HG03457 (cell line): ENCODE measurements around the gene TMX4.
"Not testable (repeated sequence)": the region's sequence is repeated elsewhere in the genome, so short reads cannot be mapped to it uniquely, and the experiment has no call there.

Experiments used
- ATAC-seq: cut with Tn5 transposase; IDR thresholded peaks from one replicate; pipeline ENCODE4 v1.9.1; 2021; ENCODE audit warnings: moderate number of reproducible peaks; ENCODE audit not compliant: unreplicated experiment

TMX4 gene

DNA sequence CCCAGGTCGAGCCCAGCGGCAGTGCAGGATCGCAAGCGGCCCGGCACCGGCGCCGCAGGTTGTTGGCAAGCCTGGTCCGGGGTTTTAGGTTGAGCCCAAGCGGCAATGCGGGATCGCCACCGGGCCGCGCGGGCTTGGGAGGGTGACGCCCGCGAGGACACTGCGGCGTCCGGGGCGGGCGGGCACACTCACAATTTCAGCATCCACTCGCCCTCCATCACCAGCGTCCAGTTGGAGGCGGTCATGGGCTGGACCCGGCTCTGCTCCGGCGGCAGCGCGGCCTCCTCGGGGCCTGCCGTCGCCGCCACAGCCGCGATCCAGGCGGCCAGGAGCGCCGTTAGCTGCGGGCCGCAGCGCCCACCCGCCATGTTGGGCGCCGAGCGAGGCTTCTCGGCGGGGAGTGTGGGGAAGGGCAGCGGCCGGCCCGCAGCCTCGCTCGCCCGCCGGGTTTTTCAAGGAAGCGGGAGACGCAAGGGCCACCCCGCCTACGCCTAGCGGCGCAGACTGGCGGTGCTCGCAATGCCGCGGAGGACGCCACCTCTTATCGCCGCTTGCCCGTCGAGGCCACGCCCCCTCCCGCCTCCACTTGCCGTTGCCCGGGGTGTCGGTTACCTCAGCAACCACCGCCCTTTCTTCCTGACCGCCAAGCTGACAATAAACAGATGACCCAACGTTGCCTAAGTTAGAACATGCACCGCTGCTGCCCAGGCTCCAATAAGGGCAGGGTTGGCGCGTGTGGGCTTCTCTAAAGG lies at the start of gene TMX4:
Gene TMX4, minus strand, starts transcription at position 516 of the 752 bp plus-strand sequence. Its CDS starts 148 bp downstream, at position 368.
- peak; percentile 84 for ATAC-seq

DNA sequence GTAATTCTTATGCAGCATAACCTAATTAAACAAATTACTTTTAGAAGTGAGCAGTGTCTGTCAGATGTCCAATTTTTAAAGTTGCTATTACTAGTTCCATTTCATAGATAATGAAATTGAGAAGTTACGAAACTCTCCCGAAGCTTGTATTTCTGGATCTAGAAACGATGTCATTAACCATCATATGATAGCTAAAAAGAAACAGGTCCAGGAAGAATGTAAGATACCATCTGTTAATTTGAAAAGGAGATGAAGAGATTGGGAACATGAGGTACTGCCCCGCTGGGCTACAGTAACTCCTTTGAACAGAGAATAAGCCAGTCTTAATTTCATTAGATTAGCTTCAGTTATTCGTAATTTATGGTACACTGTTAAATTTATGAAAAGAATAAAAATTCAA lies 47.5 kb upstream of the TMX4 start:
- no peak for ATAC-seq

DNA sequence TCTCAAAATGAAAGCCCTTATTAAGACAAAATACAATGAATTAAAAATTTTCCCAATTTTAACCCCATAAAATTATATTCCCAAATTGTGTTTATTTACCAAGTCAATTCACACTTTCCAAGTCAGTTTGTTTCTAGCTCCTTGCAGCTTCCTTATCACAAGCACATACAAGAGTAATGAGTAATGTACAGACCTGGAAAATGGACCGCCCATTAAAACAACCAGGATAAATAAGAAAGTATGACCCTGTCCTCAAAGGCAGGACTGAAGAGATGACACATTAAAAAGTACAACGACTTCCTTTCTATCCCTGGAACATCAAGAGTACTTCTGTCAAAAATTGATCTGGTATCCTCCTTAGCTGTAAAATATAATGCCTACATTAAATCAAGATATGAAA lies 47.1 kb upstream of the TMX4 start:
- ATAC-seq, result no peak

GRCh38 chr20:8065691-8066090 lies 46.1 kb upstream of the TMX4 start:
- no peak for ATAC-seq

DNA sequence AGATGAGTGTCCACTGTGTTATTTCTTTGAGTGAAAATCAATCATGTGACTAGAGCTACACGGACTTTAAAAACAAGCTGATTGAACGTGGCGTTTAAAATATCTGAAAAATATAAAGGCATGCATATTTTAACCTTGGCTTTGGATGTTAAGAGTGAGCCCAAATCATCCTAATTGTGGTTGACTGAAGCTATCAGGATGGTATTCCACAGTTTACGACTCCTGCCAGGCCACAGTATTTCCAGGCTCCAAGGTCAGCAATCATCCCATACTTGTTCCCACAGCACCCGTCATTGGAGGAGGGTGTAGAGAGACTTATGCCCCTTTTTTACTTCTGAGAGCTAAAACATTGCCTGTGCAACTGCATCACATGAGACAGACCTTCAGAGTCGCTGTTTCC lies 43.2 kb upstream of the TMX4 start:
- no peak for ATAC-seq

- no peak for ATAC-seq
Measured at GRCh38 chr20:8061861-8062518, 42.4 kb upstream of the TMX4 start.

- ATAC-seq, result no peak
Measured at GRCh38 chr20:8060977-8061376, 41.4 kb upstream of the TMX4 start.

GRCh38 chr20:8057871-8058270 lies 38.3 kb upstream of the TMX4 start:
- no peak for ATAC-seq

DNA sequence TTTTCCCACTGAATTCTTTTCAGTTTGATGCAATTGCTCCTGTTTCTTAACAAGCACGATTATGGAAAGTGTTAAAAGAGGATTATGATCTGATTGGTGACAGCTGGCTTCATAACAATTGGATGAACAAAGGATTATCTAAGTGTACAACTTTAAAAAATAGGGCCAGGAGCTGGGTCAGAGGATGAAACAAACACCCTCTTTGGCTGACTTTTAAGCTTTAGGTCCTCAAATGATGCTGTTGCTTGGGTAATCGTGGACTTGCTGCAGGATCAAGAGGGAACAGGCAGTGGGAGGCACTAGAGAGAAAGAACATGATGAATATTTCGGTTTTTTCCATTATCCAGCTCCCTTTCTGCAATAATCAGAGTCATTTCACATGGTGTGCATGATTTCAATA lies 35.5 kb upstream of the TMX4 start:
- ATAC-seq, result no peak

GRCh38 chr20:8050157-8050837 lies 30.7 kb upstream of the TMX4 start:
- no peak for ATAC-seq

GRCh38 chr20:8049310-8049709 lies 29.7 kb upstream of the TMX4 start:
- no peak for ATAC-seq

- no peak for ATAC-seq
Measured at GRCh38 chr20:8045946-8046345, 26.4 kb upstream of the TMX4 start.

GRCh38 chr20:8043687-8044282 lies 24.2 kb upstream of the TMX4 start:
- peak; percentile 72 for ATAC-seq

GRCh38 chr20:8039042-8039441 lies 19.5 kb upstream of the TMX4 start:
- no peak for ATAC-seq

- no peak for ATAC-seq
Measured at GRCh38 chr20:8036771-8037170, 17.2 kb upstream of the TMX4 start.

DNA sequence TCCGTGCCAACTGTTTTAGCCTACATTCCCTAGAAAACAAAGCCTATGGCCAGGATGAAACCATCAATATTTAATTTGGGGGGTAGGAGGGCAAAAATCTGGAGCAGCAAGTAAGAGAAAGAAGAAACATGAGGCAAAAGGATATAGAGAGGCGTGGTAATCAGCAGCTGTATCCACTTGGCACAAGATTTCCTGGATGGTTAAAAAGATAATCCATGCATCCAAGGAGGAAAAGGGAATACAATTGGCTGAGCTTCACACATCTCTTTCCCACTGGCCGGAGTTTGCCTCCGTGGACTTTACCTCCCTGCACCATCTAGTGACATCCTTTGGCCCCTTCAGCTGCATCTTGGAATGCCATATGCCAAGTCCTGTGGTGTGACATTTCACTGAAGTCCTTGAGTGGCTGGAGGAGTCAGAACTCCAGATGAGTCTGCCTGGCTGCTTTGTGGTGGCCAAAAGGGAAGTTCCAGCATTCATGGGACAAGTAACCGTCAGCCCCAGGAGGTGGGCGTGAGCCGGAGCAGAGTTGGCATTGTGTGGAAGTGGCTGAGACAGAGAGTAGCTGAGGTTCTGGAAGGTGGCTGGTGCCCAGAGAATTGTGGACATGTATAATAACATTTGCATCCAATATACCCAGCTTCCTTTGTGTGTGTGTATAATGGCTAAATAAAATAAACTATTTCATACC lies 13.7 kb upstream of the TMX4 start:
- ATAC-seq, result no peak

DNA sequence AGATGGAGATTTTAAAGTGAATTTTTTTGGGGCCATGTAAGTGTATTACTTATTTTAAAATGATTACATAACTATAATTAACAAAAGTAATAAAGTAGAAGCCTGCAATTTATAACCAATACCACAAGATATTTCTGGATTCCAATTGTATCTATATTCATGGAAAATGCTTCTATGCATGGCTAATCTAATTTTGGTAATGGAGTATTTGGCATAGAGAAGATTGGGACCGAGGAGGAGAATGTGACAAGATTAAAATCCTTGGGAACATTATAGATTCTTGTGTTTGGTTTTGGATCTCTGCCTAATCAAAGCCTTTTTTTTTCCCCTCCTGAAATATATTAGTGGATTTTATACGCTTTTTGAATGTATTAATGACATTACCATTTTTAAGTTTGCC lies 12.9 kb upstream of the TMX4 start:
- no peak for ATAC-seq

- ATAC-seq, result not testable (repeated sequence)
Measured at GRCh38 chr20:8031539-8031938, 12.0 kb upstream of the TMX4 start.

- no peak for ATAC-seq
Measured at GRCh38 chr20:8021541-8022269, 2.1 kb upstream of the TMX4 start.

DNA sequence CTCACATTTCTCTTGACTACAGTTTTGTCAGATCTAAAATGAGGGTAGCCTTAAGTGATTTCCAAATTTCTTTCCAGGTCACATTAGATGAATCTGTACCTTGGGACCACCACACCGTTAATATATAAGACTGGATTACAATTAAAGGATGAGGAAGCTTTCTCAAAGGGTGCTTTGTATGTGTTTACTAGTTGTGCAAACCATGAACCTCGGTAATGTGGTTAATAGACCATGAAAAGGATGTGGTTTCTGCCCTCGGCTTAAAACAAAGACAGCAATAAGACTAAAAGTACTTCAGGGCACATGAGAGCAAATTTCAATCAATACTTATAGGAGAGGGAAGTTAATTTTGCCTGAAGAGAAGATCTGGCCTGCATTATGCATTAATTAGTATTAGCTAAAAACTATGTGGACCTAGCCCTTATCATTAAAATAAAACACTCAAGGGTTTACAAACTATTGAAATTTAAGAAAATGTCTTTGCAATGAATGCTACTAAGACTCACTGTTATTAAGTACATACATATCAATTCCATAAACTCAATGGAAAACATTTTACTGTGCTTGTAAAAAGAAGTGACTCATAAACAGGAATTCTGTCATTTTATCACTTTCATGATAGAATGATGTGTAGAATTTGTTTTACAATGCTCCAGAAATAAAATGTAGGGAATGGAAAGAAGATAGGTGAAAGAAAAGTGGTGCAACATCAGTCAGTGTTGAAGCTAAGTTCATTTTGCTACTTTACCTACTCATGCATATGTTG lies 936 bp upstream of the TMX4 start:
- peak; percentile 42 for ATAC-seq
